Upper lobe of left lung (tissue), 4 donors: ENCODE measurements around the gene OTULIN.

Experiments
- CTCF ChIP-seq, 6 experiments: fragments of 450-650 bp in 4 of 6; fragments of 200-600 bp in 2 of 6; sonication (generic) in 2 of 6; IDR thresholded peaks; one replicate each; pipeline ENCODE4 v1.5.1; 2016 to 2019; ENCODE audit warnings: antibody characterized with exemption in 6 of 6
- EP300 ChIP-seq, 4 donors: sonication (generic); formaldehyde crosslinking; IDR thresholded peaks; one replicate each; pipeline ENCODE4 v1.5.1; 2017; ENCODE audit warnings: antibody characterized with exemption in 4 of 4, control low read depth in 2 of 4
- POLR2A ChIP-seq, 4 donors: fragments of 450-650 bp; IDR thresholded peaks; one replicate each; pipeline ENCODE4 v1.5.1; 2016 to 2017; ENCODE audit warnings: antibody characterized with exemption in 4 of 4, mild to moderate bottlenecking in 2 of 4
- POLR2AphosphoS5 ChIP-seq, 2 donors: sonication (generic); formaldehyde crosslinking; IDR thresholded peaks; one replicate each; pipeline ENCODE4 v1.5.1; 2017; ENCODE audit warnings: antibody characterized with exemption in 2 of 2

- TF ChIP-seq CTCF (IDR thresholded peaks at IDR 0.05) (no peak), POLR2A (IDR thresholded peaks at IDR 0.05) (no peak), POLR2AphosphoS5 (IDR thresholded peaks at IDR 0.05) (no peak), EP300 (IDR thresholded peaks at IDR 0.05) (no peak)
Measured at GRCh38 chr5:14667290-14667689, 2.8 kb downstream of the OTULIN start.
